OCI-LY3 (cell line): Measurements from ENCODE around the gene BOD1.

Source experiments
- H2AFZ ChIP-seq: fragments of 200-600, 300-600 bp; shearing (Covaris generic); 2 replicates; pipeline ENCODE4 v1.6.0; 2014; ENCODE audit warnings: antibody characterized with exemption, low read depth, low read length
- H3K27ac ChIP-seq: fragments of 200-600, 300-600 bp; sonication (generic); 2 replicates; pipeline ENCODE4 v1.5.1; 2014; ENCODE audit warnings: mild to moderate bottlenecking, low read length, moderate library complexity, mixed read lengths
- H3K27me3 ChIP-seq: fragments of 200-600, 300-600 bp; sonication (generic); 2 replicates; pipeline ENCODE4 v1.6.1; 2014; ENCODE audit warnings: low read depth, low read length, mixed read lengths
- H3K36me3 ChIP-seq: fragments of 200-600, 300-600 bp; sonication (generic); replicated peaks from 2 replicates; pipeline ENCODE3; 2014; ENCODE audit warnings: low read depth, low read length, mixed read lengths
- H3K4me1 ChIP-seq: fragments of 300-600, 200-600 bp; sonication (generic); 2 replicates; pipeline ENCODE4 v1.6.1; 2014; ENCODE audit warnings: low read length, mixed read lengths
- H3K4me2 ChIP-seq: fragments of 200-600, 300-600 bp; sonication (generic); 2 replicates; pipeline ENCODE4 v1.6.1; 2014; ENCODE audit warnings: low read length, mixed read lengths
- H3K4me3 ChIP-seq: fragments of 300-600, 200-600 bp; sonication (generic); 2 replicates; pipeline ENCODE4 v1.5.1; 2014; ENCODE audit warnings: antibody characterized with exemption, mild to moderate bottlenecking, low read length, moderate library complexity
- H3K79me2 ChIP-seq: fragments of 300-600, 200-600 bp; shearing (Covaris generic); 2 replicates; pipeline ENCODE4 v1.6.1; 2014; ENCODE audit warnings: mild to moderate bottlenecking, low read length, mixed read lengths
- H3K9ac ChIP-seq: fragments of 300-600, 200-600 bp; shearing (Covaris generic); 2 replicates; pipeline ENCODE4 v1.6.0; 2014; ENCODE audit warnings: mild to moderate bottlenecking, low read length, moderate library complexity
- H3K9me3 ChIP-seq: fragments of 200-600, 300-600 bp; shearing (Covaris generic); 2 replicates; pipeline ENCODE4 v1.6.1; 2014; ENCODE audit warnings: low read length, mixed read lengths; ENCODE audit not compliant: insufficient read depth
- H4K20me1 ChIP-seq: fragments of 200-600, 300-600 bp; sonication (generic); 2 replicates; pipeline ENCODE4 v1.6.1; 2016; ENCODE audit warnings: low read length, mixed read lengths; ENCODE audit not compliant: insufficient read depth
- CTCF ChIP-seq: fragments of 200-600, 300-600 bp; sonication (generic); IDR thresholded peaks from 2 replicates; pipeline ENCODE4 v1.5.1; 2014; ENCODE audit warnings: antibody characterized with exemption, low read length, low read depth
- EZH2phosphoT487 ChIP-seq: fragments of 200-600 bp; shearing (Covaris generic); IDR thresholded peaks from 2 replicates; pipeline ENCODE4 v1.6.1; 2018; ENCODE audit warnings: antibody characterized with exemption, mixed run types, low read depth

The BOD1 gene

GRCh38 chr5:173642895-173643481, 26.5 kb upstream of the BOD1 start:
- no peaks in the 10 kb centered on the region for H3K79me2 ChIP-seq
- H3K4me2 ChIP-seq, result no peak overlapping the region
- TF ChIP-seq EZH2phosphoT487 (no peak), CTCF (no peak)
- H3K27ac ChIP-seq, result no peak overlapping the region
- no peaks in the 10 kb centered on the region for H3K9me3 ChIP-seq
- no peak overlapping the region for H3K9ac ChIP-seq
- H4K20me1 ChIP-seq, result no peaks in the 10 kb centered on the region
- peaks cover 20% of the 10 kb centered on the region for H3K4me1 ChIP-seq
- no peaks in the 10 kb centered on the region for H3K27me3 ChIP-seq
- H3K36me3 ChIP-seq, result no peaks in the 10 kb centered on the region
- no peak overlapping the region for H2AFZ ChIP-seq
- no peak overlapping the region for H3K4me3 ChIP-seq

DNA sequence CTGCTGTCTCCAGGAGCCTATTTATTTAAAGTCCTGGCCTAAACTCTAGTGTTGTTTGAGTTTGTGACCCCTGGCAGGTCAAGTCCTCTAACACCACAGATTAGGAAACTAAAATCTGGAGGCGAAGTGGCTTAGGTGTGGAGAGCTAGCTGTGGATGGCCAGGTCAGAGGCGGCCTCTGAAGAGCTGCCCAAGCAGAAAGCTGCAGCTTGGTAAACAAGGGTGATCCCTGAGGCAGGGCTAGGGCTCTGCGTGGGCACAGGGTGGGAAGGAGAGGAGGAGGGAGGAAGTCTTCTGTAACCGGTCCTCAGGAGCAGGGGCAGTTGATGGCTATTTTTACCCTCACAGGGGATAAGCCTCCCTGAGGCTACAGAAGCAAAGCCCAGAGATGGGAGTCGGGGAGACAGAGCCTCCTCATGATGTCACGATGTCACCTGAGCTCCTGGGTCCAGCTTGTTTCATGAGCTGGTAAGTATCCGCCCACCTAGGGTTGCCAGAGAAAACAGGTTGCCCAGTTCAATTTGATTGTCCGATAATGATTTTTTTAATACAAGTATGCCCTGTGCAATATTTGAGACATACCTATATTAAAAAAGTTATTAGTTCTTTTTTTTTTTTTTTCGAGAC, 25.9 kb upstream of the BOD1 start:
- H3K4me2 ChIP-seq, result no peak overlapping the region

GRCh38 chr5:173640156-173640804, 23.8 kb upstream of the BOD1 start:
- no peak overlapping the region for H3K9ac ChIP-seq
- H2AFZ ChIP-seq, result no peak overlapping the region
- TF ChIP-seq CTCF (0 out of 2 replicates have a peak, but pooled peaks have one; percentile 6), EZH2phosphoT487 (no peak)
- no peaks in the 10 kb centered on the region for H4K20me1 ChIP-seq
- H3K79me2 ChIP-seq, result no peaks in the 10 kb centered on the region
- no peak overlapping the region for H3K27ac ChIP-seq
- no peaks in the 10 kb centered on the region for H3K27me3 ChIP-seq
- H3K4me3 ChIP-seq, result no peak overlapping the region
- H3K9me3 ChIP-seq, result no peaks in the 10 kb centered on the region
- H3K4me2 ChIP-seq, result no peak overlapping the region
- no peaks in the 10 kb centered on the region for H3K36me3 ChIP-seq
- H3K4me1 ChIP-seq, result peaks cover 28% of the 10 kb centered on the region

More for the DNA sequence above, 25.9 kb upstream of the BOD1 start:
- H3K79me2 ChIP-seq, result no peaks in the 10 kb centered on the region
- no peaks in the 10 kb centered on the region for H3K27me3 ChIP-seq
- no peak overlapping the region for H3K9ac ChIP-seq
- no peak overlapping the region for H2AFZ ChIP-seq
- H3K4me1 ChIP-seq, result peaks cover 24% of the 10 kb centered on the region
- H4K20me1 ChIP-seq, result no peaks in the 10 kb centered on the region
- no peak for TF ChIP-seq CTCF
- no peak for TF ChIP-seq EZH2phosphoT487
- H3K36me3 ChIP-seq, result no peaks in the 10 kb centered on the region
- H3K4me3 ChIP-seq, result no peak overlapping the region
- no peaks in the 10 kb centered on the region for H3K9me3 ChIP-seq
- no peak overlapping the region for H3K27ac ChIP-seq

DNA sequence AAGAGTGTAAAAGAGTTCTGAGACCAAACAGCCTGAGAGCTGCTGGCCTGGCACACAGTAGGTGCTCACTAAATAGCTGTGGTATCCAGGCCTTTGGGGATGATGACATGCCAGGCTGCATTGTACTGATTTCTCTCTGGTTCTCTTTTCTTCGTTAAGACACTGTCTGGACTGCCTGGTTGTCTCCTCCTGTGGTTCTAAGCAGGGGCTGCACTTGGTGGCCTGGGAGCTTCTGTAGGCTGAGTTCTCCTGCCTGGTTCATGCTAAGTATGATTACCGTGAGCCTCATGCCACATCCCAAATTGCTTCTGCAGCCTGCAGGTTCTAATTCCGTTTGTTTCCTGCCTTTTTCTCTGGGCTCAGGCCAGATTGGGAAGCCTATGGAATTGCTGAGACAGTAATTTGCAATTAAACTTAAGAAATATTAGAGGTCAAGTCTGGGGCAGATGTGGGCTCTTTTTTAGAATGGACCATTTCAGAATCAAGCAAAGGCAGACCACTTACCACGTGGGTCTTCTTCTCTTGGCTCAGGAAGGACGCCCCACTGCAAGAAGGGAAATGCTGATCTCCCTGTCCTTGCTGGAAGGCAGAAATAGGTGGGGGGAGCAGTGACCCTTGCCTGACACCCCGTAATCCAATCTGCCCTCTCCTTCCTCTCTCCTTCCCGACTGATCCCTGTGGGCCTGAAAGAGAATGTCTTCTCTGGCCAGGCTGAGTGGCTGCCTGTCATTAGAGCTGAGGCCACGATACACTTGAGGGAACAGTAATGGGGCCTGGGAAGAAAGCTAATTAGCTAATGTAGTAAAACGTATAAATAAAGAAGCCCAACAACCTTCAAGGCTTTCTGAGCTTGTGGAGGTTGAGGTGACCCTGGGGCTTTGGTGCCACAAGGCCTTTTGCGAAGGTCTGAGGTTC, 21.9 kb upstream of the BOD1 start:
- no peaks in the 10 kb centered on the region for H3K79me2 ChIP-seq
- H3K27ac ChIP-seq, result no peak overlapping the region
- no peak overlapping the region for H2AFZ ChIP-seq
- no peak overlapping the region for H3K4me2 ChIP-seq
- H3K36me3 ChIP-seq, result no peaks in the 10 kb centered on the region
- H3K4me1 ChIP-seq, result peaks cover 10% of the 10 kb centered on the region
- TF ChIP-seq CTCF (no peak), EZH2phosphoT487 (no peak)
- H3K27me3 ChIP-seq, result no peaks in the 10 kb centered on the region
- no peak overlapping the region for H3K4me3 ChIP-seq
- H3K9me3 ChIP-seq, result no peaks in the 10 kb centered on the region
- H4K20me1 ChIP-seq, result no peaks in the 10 kb centered on the region
- H3K9ac ChIP-seq, result no peak overlapping the region
